ENCODE measurements around the gene STARD4. TPM values are rescaled to one million over a fixed set of nuclear protein-coding genes. Genes with fewer than 3 reads are reported as not detected.
A peak's percentile ranks its signal among the peaks of the same experiment; 100 is the strongest.

STARD4 gene
- total RNA-seq, 2 experiments from 2014 or later, result 132 TPM

- Mint-ChIP-seq H3K27me3 (no peaks in the 10 kb centered on the region), H3K27ac (peak overlapping the region; percentile 2), H3K4me3 (no peak overlapping the region), H3K4me1 (ENCODE audit: low read depth) (peaks cover 16% of the 10 kb centered on the region), H3K36me3 (ENCODE audit: low read depth) (peaks cover 40% of the 10 kb centered on the region), H3K9me3 (no peaks in the 10 kb centered on the region)
- DNase-seq (no peak), ATAC-seq (no peak)
- TF ChIP-seq, protein P1, sequence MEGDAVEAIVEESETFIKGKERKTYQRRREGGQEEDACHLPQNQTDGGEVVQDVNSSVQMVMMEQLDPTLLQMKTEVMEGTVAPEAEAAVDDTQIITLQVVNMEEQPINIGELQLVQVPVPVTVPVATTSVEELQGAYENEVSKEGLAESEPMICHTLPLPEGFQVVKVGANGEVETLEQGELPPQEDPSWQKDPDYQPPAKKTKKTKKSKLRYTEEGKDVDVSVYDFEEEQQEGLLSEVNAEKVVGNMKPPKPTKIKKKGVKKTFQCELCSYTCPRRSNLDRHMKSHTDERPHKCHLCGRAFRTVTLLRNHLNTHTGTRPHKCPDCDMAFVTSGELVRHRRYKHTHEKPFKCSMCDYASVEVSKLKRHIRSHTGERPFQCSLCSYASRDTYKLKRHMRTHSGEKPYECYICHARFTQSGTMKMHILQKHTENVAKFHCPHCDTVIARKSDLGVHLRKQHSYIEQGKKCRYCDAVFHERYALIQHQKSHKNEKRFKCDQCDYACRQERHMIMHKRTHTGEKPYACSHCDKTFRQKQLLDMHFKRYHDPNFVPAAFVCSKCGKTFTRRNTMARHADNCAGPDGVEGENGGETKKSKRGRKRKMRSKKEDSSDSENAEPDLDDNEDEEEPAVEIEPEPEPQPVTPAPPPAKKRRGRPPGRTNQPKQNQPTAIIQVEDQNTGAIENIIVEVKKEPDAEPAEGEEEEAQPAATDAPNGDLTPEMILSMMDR (IDR thresholded peaks at IDR 0.05), result no peak
- POLR2A ChIA-PET, result no interaction called here
- CTCF ChIA-PET, result interaction anchor here (1.5 kb wide), 1 partner anchor 78 kb away, joined by 5 read pairs; no protein-coding TSS in a partner anchor
- intact Hi-C loops (cut with micrococcal nuclease), result no loop called here
Measured at GRCh38 chr5:111453295-111453694, 59.0 kb downstream of the STARD4 start.

DNA sequence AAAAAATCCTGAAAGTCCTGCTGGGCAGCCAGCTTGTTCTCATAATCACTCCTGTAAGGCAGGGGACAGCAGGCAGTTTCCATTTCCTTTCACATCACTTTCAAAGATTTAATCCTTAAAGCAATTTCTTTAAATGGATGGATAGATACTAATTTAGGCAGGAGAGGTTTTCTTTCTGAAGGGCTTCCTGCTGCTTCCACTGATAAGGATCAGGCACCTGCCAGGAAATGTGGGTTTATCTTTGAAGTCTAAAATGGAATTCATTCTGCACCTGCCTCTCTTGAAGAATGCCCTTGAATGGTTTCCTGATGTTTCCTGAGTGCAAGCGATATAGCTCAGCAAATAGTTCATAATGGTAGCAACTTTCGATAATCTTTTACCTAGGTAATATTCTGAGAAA is 64.5 kb downstream of the STARD4 start:
- no peaks in the 10 kb centered on the region for H3K9me3 Mint-ChIP-seq
- H3K4me3 Mint-ChIP-seq, result no peak overlapping the region
- ChIA-PET POLR2A (no interaction called here), CTCF (no interaction called here)
- no peak for ATAC-seq
- H3K36me3 Mint-ChIP-seq (ENCODE audit: low read depth), result peaks cover 47% of the 10 kb centered on the region
- no peak for DNase-seq
- H3K27ac Mint-ChIP-seq, result no peak overlapping the region
- no peaks in the 10 kb centered on the region for H3K27me3 Mint-ChIP-seq
- H3K4me1 Mint-ChIP-seq (ENCODE audit: low read depth), result peaks cover 19% of the 10 kb centered on the region
- TF ChIP-seq, protein P1 (IDR thresholded peaks at IDR 0.05), result no peak
- intact Hi-C loops (cut with micrococcal nuclease), result no loop called here

DNA sequence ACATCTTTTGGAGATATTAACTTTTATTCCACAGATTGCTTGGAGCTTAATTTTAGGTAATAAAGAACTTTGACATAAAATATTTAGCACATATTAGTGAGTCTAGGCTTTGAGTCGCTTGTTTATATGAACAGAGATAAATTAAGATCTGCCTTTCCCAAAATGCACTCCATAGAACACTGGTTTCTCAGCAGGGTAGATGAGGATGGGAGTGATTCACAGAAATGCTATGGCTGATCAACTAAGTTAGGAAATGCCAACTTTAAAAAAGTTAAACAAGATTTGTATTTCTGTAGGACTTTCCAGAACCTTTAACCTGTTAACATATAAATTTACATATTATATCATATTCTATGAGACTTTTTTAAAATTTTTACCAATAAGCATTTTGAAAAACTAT is 65.2 kb downstream of the STARD4 start:
- H3K36me3 Mint-ChIP-seq (ENCODE audit: low read depth), result peaks cover 45% of the 10 kb centered on the region
- ChIA-PET POLR2A (no interaction called here), CTCF (no interaction called here)
- DNase-seq (no peak), ATAC-seq (no peak)
- no peak overlapping the region for H3K4me3 Mint-ChIP-seq
- H3K27ac Mint-ChIP-seq, result no peak overlapping the region
- no peaks in the 10 kb centered on the region for H3K27me3 Mint-ChIP-seq
- intact Hi-C loops (cut with micrococcal nuclease), result no loop called here
- peaks cover 17% of the 10 kb centered on the region for H3K4me1 Mint-ChIP-seq (ENCODE audit: low read depth)
- no peaks in the 10 kb centered on the region for H3K9me3 Mint-ChIP-seq
- TF ChIP-seq, protein P1 (IDR thresholded peaks at IDR 0.05), result no peak

Other genes with a start within 250 kb of the STARD4 start
- 10 to 100 TPM; 21.7 to 22.6 TPM for gene NREP, start 244.7 kb upstream of the STARD4 start, total RNA-seq